Measurements from ENCODE around the gene SLC39A10.

SLC39A10 gene

GRCh38 chr2:195769975-195770374 is 112.9 kb downstream of the SLC39A10 start:
- in situ Hi-C loops (cut with HindIII; ENCODE audit: low sequenced_read_pairs): no loop called here
- DNase-seq (ENCODE audit: low read depth, low spot score): no peak
- no peak overlapping the region for H3K4me3 ChIP-seq (ENCODE audit: low read depth, low read length)
- TF ChIP-seq CTCF (IDR thresholded peaks at IDR 0.05; ENCODE audit: low read depth, low read length): no peak

- DNase-seq (ENCODE audit: low read depth, low spot score): no peak
- no peak for TF ChIP-seq CTCF (IDR thresholded peaks at IDR 0.05; ENCODE audit: low read depth, low read length)
- H3K4me3 ChIP-seq (ENCODE audit: low read depth, low read length): no peak overlapping the region
- in situ Hi-C loops (cut with HindIII; ENCODE audit: low sequenced_read_pairs): no loop called here
Measured at GRCh38 chr2:195779491-195779890, 122.5 kb downstream of the SLC39A10 start.

GRCh38 chr2:195782156-195782555 is 125.1 kb downstream of the SLC39A10 start:
- no peak for TF ChIP-seq CTCF (IDR thresholded peaks at IDR 0.05; ENCODE audit: low read depth, low read length)
- in situ Hi-C loops (cut with HindIII; ENCODE audit: low sequenced_read_pairs): no loop called here
- peak; percentile 15 for DNase-seq (ENCODE audit: low read depth, low spot score)
- no peak overlapping the region for H3K4me3 ChIP-seq (ENCODE audit: low read depth, low read length)

All from astrocyte of the spinal cord (primary cell).